HK-2 (cell line): ENCODE measurements around the gene SYT11.
"Not testable (repeated sequence)": the region's sequence is repeated elsewhere in the genome, so short reads cannot be mapped to it uniquely, and the experiment has no call there.

ENCODE experiments used
- DNase-seq: peaks from one replicate; pipeline ENCODE4 v3.0.0-alpha.2; 2018; ENCODE audit not compliant: unreplicated experiment

The SYT11 gene, protein sequence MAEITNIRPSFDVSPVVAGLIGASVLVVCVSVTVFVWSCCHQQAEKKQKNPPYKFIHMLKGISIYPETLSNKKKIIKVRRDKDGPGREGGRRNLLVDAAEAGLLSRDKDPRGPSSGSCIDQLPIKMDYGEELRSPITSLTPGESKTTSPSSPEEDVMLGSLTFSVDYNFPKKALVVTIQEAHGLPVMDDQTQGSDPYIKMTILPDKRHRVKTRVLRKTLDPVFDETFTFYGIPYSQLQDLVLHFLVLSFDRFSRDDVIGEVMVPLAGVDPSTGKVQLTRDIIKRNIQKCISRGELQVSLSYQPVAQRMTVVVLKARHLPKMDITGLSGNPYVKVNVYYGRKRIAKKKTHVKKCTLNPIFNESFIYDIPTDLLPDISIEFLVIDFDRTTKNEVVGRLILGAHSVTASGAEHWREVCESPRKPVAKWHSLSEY

DNA sequence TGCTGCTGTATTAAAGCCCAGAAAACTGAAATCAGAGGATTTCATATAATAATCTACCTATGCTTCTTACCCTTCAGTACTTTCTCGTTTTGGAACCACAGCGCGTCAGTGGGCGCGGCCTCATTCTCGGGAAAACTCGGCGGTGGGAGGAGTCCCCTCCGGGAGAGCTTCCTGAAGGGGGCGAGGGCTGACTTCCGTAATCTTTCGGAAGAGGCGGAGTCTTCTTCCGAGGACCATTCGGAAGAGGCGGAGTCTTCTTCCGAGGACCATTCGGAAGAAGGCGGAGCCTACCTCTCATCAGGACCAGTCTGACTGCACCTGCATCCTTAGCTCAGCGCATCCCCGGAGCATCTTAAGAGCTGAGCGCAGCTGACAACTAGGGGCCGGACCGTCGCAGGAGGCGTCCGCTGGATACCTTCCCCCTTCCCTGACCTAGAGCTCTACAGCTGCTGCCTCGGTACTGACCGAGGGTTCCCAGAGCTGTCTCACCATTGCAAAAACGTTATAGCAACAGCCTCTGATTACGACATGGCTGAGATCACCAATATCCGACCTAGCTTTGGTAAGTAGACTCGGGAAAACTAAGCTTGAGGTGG, at the start of gene SYT11:
SYT11 (plus strand) TSS at position 334 of the 596 bp plus-strand sequence; CDS start at position 529, 195 bp downstream.
- peak; percentile 94 for DNase-seq

GRCh38 chr1:155812878-155813277, 46.5 kb upstream of the SYT11 start:
- DNase-seq = no peak

DNA sequence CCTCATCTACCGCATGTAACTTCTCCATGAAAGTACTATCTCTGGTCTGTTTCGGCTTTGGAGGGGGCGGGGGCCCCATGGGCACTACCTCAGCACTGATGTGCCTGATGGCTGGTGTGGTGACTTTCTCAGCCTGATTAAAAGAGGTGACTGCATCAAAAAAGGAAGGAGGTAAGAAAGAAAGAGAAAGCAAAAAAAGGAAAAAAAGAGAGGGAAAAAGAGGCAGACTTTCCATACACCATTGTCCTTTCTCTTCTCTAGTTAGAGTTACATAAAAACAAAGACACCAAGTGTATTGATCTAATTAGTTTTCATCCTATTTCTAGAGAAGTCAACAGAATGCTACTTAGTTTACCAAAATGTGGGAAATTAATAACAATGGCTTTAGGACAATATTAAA, 45.7 kb upstream of the SYT11 start:
- DNase-seq = no peak

- DNase-seq = no peak
Measured at GRCh38 chr1:155816351-155816750, 43.0 kb upstream of the SYT11 start.

GRCh38 chr1:155827450-155827849, 31.9 kb upstream of the SYT11 start:
- DNase-seq = no peak

- no peak for DNase-seq
Measured at GRCh38 chr1:155831279-155831976, 27.9 kb upstream of the SYT11 start.

DNA sequence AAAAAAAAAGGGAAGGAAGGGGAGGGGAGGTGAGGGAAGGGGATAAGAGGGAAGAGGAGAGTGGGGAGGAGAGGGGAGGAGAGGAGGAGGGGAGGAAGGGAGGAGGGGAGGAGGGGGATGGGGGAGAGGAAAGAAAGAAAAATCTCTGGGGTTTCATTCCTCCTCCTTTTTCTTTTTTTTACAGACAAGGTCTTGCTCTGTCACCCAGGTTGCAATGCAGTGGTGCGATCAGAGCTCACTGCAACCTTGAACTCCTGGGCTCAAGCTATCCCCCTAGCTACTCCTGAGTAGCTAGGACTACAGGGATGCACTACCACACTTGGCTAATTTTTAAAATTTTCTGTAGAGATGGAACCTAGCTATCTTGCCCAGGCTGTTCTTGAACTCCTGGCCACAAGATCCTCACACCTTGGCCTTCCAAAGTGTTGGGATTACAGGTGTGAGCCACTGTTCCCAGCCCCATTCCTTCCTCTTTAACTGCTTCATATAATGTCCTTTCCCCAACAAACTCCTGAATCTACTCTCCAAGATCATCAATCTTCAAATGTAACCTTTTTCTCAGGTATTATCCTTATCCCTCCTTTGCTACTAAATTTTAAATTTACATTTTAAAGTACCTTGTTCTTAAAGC, 25.6 kb upstream of the SYT11 start:
- DNase-seq = no peak

GRCh38 chr1:155834296-155834926, 25.0 kb upstream of the SYT11 start:
- no peak for DNase-seq

DNA sequence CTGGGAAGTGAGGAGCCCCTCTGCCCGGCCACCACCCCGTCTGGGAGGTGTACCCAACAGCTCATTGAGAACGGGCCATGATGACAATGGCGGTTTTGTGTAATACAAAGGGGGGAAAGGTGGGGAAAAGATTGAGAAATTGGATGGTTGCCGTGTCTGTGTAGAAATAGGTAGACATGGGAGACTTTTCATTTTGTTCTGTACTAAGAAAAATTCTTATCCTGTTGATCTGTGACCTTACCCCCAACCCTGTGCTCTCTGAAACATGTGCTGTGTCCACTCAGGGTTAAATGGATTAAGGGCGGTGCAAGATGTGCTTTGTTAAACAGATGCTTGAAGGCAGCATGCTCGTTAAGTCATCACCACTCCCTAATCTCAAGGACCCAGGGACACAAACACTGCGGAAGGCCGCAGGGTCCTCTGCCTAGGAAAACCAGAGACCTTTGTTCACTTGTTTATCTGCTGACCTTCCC, 24.4 kb upstream of the SYT11 start:
- not testable (repeated sequence) for DNase-seq

DNA sequence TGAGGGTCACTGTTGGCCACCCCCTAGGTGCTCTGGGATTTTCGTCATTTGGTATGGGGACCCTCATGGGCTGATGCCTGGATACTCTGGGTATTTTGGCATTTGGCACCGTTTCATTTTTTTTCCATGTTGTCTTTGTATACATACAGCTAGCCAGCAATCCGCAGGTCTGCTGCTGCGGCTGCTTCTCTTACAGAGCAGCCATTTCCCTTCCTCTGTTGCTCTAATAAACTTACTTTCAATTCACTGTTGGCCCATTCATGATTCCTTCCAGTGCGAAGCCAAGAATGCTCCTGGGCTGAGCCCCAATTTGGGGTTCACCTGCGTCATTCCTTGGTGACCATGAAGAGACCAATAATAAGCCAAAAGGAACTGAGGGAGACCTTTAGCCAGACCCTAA, 23.8 kb upstream of the SYT11 start:
- no peak for DNase-seq

DNA sequence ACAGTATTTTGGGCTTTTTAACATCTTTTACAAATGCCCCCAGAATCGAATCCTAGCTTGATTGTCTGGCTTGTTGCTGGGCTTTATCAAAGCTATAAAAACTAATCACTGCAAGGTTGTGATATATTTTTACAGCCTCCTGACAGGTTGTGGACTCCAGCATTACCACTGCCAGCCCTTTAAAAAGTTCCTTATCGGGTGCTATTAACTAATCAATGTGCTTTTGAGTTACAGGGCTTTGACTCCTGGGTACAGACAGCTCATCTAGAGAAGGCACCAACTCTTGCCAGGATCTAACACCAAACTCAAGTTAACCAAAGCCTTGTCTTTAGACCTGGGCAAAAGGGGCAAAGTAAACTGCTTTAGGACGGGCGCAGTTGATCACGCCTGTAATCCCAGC, 19.0 kb upstream of the SYT11 start:
- DNase-seq = no peak

GRCh38 chr1:155844860-155845421, 14.4 kb upstream of the SYT11 start:
- DNase-seq = no peak

- no peak for DNase-seq
Measured at GRCh38 chr1:155847823-155848529, 11.4 kb upstream of the SYT11 start.

- no peak for DNase-seq
Measured at GRCh38 chr1:155850345-155850744, 9.0 kb upstream of the SYT11 start.

GRCh38 chr1:155856257-155856974, 3.0 kb upstream of the SYT11 start:
- DNase-seq = no peak

DNA sequence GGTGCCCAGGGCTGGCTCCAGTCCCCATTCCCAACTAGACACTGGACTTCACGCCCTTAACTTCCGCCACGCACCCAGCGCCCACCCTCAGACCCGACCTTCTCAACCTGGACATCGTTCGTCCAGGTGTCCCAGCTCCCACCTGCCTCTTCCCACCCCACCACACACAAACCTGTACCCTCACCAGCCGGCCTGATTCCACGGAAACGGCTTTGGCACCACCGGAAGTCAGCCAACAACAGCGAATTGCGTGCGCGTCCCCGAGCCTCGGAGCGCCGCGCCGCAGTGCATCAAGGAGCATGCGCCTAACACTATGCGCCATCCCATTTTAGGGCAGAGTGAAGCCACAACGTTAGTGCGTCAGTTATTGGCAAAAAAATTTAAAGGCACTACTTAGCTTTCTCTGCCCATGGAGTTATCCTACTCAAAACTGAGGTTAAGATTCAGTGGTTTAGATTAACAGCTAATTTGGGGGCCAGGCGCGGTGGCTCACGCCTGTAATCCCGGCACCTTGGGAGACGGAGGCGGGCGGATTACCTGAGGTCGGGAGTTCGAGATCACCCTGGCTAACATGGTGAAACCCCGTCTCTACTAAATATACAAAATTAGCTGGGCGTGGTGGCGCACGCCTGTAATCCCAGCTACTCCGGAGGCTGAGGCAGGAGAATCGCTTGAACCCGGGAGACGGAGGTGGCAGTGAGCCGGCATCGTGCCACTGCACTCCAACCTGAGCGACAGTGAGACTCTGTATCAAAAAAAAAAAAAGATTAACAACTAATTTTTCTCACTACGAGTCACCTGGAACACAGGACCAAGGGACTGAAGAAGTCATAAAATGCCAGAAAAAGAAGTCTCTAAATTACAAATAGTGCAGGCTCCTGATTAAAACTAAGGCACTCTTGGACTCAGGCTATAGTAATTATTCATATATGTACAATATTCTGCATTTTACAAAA, 2.1 kb upstream of the SYT11 start, which contains the start of gene GON4L:
GON4L (minus strand) TSS at position 240 of the 956 bp plus-strand sequence. CDS start 3,434 bp downstream, outside the sequence.
- peak; percentile 87 for DNase-seq

DNA sequence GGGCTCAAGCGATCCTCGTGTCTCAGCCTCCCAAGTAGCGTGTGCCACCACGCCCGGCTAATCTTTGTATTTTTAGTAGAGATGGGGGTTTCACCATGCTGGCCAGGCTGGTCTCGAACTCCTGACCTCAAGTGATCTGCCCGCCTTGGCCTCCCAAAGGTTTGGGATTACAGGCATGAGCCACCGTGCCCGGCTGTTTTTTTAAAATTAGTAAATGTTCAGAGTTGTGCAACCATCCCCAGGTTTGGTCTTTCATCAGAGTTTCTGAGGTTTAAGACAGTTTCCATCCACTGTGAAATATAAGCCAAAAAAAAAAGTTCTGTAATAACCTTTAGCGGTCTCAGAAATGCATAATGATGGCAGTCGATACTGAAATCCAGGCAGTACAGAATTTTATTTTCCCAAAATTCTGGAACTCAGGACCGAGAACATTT, 550 bp upstream of the SYT11 start:
- DNase-seq = peak; percentile 31
